Measurements from ENCODE around the gene PPP2R2C.

DNA sequence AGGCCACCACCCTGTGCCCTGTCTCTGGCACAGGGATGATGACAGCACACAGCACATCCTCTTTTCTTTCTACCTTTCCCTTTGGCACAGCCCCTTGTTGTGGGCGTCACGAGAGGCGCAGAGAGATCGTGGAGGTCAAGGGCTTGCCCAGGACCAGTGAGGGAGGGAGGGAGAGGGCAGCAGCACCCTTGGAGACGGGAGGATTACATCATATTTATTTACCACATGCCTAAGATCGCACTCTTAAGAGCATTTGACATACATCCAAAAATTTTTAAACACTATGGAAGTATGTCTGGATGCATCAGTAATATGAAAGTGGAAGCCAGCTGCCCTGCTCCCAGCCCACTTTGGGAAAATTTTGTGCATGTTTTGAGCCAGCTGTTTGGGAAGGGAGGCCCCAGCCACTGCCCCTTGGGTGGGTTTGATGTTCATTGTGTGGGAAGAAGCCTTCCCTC lies 190.1 kb downstream of the PPP2R2C start:
- TF ChIP-seq POLR2A (IDR thresholded peaks at IDR 0.05): no peak
- TF ChIP-seq, protein P1, sequence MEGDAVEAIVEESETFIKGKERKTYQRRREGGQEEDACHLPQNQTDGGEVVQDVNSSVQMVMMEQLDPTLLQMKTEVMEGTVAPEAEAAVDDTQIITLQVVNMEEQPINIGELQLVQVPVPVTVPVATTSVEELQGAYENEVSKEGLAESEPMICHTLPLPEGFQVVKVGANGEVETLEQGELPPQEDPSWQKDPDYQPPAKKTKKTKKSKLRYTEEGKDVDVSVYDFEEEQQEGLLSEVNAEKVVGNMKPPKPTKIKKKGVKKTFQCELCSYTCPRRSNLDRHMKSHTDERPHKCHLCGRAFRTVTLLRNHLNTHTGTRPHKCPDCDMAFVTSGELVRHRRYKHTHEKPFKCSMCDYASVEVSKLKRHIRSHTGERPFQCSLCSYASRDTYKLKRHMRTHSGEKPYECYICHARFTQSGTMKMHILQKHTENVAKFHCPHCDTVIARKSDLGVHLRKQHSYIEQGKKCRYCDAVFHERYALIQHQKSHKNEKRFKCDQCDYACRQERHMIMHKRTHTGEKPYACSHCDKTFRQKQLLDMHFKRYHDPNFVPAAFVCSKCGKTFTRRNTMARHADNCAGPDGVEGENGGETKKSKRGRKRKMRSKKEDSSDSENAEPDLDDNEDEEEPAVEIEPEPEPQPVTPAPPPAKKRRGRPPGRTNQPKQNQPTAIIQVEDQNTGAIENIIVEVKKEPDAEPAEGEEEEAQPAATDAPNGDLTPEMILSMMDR (IDR thresholded peaks at IDR 0.05): no peak

Data from right lobe of liver (tissue), 4 donors.